ENCODE results near the gene CFAP99. TPM values are rescaled to one million over a fixed set of nuclear protein-coding genes. Genes with fewer than 3 reads are reported as not detected.

Gene CFAP99
- total RNA-seq, 1 experiment from 2014 or later: 0.33 TPM

DNA sequence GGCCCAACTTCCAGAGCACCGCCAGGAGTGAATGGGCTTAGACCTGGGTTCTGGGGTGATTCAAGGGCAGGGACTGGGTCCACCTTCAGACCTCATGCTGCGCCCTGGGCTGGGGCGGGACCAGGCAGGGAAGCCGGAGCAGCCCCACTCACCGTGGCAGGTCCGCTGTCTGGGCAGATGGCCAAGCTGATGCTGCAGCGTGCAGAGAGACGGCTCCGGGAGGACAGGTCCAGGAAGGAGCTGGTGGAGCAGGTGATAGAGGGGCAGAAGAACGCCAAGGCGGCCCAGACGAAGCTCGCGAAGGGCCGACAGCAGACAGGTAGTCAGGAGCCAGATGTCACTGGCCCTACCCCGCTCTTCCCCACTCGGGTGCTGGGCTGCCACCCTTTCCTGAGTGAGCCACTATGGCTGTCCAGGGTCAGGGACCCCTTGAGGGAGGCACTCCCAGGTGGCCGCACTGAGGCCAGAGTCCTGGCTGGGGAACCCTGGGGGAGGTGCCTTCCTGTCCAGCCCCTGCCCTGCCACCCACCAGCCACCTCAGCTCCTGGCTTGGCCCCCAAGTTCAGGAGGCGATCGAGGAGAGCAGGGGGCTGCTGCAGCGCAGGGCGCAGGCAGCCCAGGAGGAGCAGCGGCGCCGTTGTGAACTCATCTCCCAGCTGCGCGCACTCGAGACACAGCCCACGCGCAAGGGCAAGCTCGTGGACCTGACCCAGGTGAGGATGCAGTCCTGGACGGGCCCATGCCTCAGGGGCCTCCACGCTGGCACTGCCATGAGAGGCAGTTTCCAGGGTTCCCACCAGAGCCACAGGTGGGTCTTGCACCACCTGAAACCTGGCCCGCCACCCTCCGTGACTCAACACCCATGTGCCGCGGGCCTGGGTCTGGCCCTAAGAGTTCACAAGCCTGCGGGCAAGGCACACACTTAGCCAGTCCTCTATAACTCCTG lies 40.1 kb downstream of the CFAP99 start:
- Histone ChIP-seq H3K4me1 (ENCODE audit: control insufficient read depth, insufficient read depth, low read length) (0 out of 2 replicates have a peak, but pooled peaks cover 2% of the 10 kb centered on the region), H3K27ac (ENCODE audit: low read length) (no peak overlapping the region), H3K4me3 (ENCODE audit: low read depth in 2 of 2, low read length in 2 of 2) (no peak overlapping the region), H3K36me3 (ENCODE audit: control insufficient read depth, insufficient read depth, low read length) (no peaks in the 10 kb centered on the region), H3K27me3 (ENCODE audit: control insufficient read depth, insufficient read depth, low read length) (no peaks in the 10 kb centered on the region), H3K9me3 (ENCODE audit: control insufficient read depth, insufficient read depth, low read depth, low read length) (no peaks in the 10 kb centered on the region)
- ATAC-seq (no peak), DNase-seq (ENCODE audit: low read depth, low spot score) (no peak)
- intact Hi-C loops (cut with micrococcal nuclease; ENCODE audit: unreplicated experiment): no loop called here
- CTCF ChIA-PET: interaction anchor here (0.6 kb wide), 1 partner anchor 209 kb away, joined by 3 read pairs; no protein-coding TSS in a partner anchor
- no peak for TF ChIP-seq POLR2AphosphoS5 (IDR thresholded peaks at IDR 0.05; ENCODE audit: low read depth, low read length)
- TF ChIP-seq TCF7L2 (IDR thresholded peaks at IDR 0.05; ENCODE audit: low read depth, low read length): no peak
- no peak for TF ChIP-seq CTCF (IDR thresholded peaks at IDR 0.05)
- no peak for TF ChIP-seq SIN3A (IDR thresholded peaks at IDR 0.05; ENCODE audit: borderline replicate concordance, insufficient read depth, low read depth, low read length)
- no peak for TF ChIP-seq REST (IDR thresholded peaks at IDR 0.05; ENCODE audit: insufficient read depth in 1 of 2, low read depth in 2 of 2, low read length in 1 of 2)
- BruUV-seq (replicated peaks): no TSS peak
- POLR2A ChIA-PET: no interaction called here
- in situ Hi-C loops (cut with HindIII; ENCODE audit: low pct_unique_long_range_greater_than_20kb, low sequenced_read_pairs): no loop called here

DNA sequence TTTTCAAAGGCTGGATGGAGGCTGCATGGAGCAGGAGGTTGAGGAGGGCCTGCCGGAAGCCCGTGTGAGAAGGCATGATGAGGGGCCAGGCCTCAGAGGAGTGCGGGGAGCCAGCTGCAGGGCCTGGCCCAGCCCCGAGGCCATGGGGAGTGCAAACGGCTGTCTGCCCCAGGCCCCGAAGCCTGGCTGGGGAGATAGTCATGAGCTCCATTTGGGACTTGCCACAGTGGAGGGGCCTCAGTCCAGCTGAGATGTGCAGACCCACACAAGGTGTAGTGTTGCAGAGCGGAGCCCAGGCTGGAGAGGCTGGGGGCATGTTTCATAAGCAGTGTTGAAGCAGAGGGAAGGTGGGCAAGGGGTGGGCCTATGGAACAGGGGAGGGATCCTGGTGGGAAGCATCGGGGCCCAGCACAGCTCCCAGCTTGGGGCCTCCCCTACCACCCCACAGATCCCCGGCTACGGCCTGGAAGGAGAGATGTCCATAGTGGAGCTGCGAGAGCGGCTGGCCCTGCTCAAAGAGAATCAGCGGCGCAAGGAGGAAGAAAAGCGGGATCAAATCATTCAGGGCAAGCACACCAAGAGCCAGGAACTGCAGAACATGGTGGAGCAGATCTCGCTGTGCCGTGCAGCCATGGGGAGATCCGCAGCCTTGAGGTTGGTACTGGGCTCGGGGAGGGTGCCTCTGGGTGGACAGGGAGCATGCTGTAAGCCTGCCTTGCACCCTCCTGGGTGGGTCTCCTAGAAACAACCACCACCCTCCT lies 41.0 kb downstream of the CFAP99 start:
- POLR2A ChIA-PET: no interaction called here
- intact Hi-C loops (cut with micrococcal nuclease; ENCODE audit: unreplicated experiment): no loop called here
- CTCF ChIA-PET: interaction anchor here (0.6 kb wide), 1 partner anchor 210 kb away, joined by 3 read pairs; no protein-coding TSS in a partner anchor

More for the DNA sequence above, 41.0 kb downstream of the CFAP99 start:
- no peak for DNase-seq (ENCODE audit: low read depth, low spot score)
- in situ Hi-C loops (cut with HindIII; ENCODE audit: low pct_unique_long_range_greater_than_20kb, low sequenced_read_pairs): no loop called here
- BruUV-seq (replicated peaks): no TSS peak
- Histone ChIP-seq H3K4me1 (ENCODE audit: control insufficient read depth, insufficient read depth, low read length) (0 out of 2 replicates have a peak, but pooled peaks cover 2% of the 10 kb centered on the region), H3K27me3 (ENCODE audit: control insufficient read depth, insufficient read depth, low read length) (no peaks in the 10 kb centered on the region), H3K4me3 (ENCODE audit: low read depth in 2 of 2, low read length in 2 of 2) (no peak overlapping the region), H3K36me3 (ENCODE audit: control insufficient read depth, insufficient read depth, low read length) (no peaks in the 10 kb centered on the region), H3K27ac (ENCODE audit: low read length) (no peak overlapping the region), H3K9me3 (ENCODE audit: control insufficient read depth, insufficient read depth, low read depth, low read length) (no peaks in the 10 kb centered on the region)
- ATAC-seq: no peak
- no peak for TF ChIP-seq CTCF (IDR thresholded peaks at IDR 0.05)
- TF ChIP-seq TCF7L2 (IDR thresholded peaks at IDR 0.05; ENCODE audit: low read depth, low read length): no peak
- no peak for TF ChIP-seq REST (IDR thresholded peaks at IDR 0.05; ENCODE audit: insufficient read depth in 1 of 2, low read depth in 2 of 2, low read length in 1 of 2)
- no peak for TF ChIP-seq SIN3A (IDR thresholded peaks at IDR 0.05; ENCODE audit: borderline replicate concordance, insufficient read depth, low read depth, low read length)
- no peak for TF ChIP-seq POLR2AphosphoS5 (IDR thresholded peaks at IDR 0.05; ENCODE audit: low read depth, low read length)

All from Panc1 (cell line).